ENCODE data around the gene KIF21A. TPM values are rescaled to one million over a fixed set of nuclear protein-coding genes. Genes with fewer than 3 reads are reported as not detected.

The KIF21A gene
- polyA plus RNA-seq, 1 of the 3 experiments (the other 2 are of a cell fraction) = 3.6 TPM

- TF ChIP-seq NRF1 (IDR thresholded peaks at IDR 0.05; ENCODE audit: low read depth, low read length) (no peak; the same call in 1 of the 2 replicates), RXRA (IDR thresholded peaks at IDR 0.05; ENCODE audit: borderline replicate concordance, low read depth) (peak; percentile 27; the same call in 1 of the 2 replicates), EZH2phosphoT487 (IDR thresholded peaks at IDR 0.05; ENCODE audit: borderline replicate concordance, low read depth) (no peak), ZBTB33 (IDR thresholded peaks at IDR 0.05; ENCODE audit: borderline replicate concordance, low read depth) (no peak), REST (IDR thresholded peaks at IDR 0.05; ENCODE audit: low read depth, low read length) (no peak), TEAD4 (IDR thresholded peaks at IDR 0.05; ENCODE audit: borderline replicate concordance, insufficient read depth) (no peak)
Observed at GRCh38 chr12:39443081-39443928, at the start of gene KIF21A (continued).

- peaks cover 6% of the 10 kb centered on the region for H3F3A ChIP-seq (replicated peaks; ENCODE audit: insufficient read depth)
- TF ChIP-seq JUND (IDR thresholded peaks at IDR 0.05) = no peak
- no peak for TF ChIP-seq GATA2 (CRISPR knock-in tag; IDR thresholded peaks at IDR 0.05)
- TF ChIP-seq GABPA (IDR thresholded peaks at IDR 0.05; ENCODE audit: low read depth) = no peak
- TF ChIP-seq POLR2AphosphoS5 (IDR thresholded peaks at IDR 0.05; ENCODE audit: low read depth, low read length) = no peak
- no peak for TF ChIP-seq CTCF (IDR thresholded peaks at IDR 0.05)
- no peaks in the 10 kb centered on the region for H3K9me3 ChIP-seq
- no peak overlapping the region for H3K27ac ChIP-seq (ENCODE audit: low read depth in 2 of 2, low read length in 1 of 2)
- no peak for DNase-seq
- no peak overlapping the region for H3K9ac ChIP-seq
- H3K4me3 ChIP-seq (ENCODE audit: low read depth in 2 of 2, low read length in 1 of 2) = no peak overlapping the region
- no peaks in the 10 kb centered on the region for H3K9me2 ChIP-seq
- H3K4me1 ChIP-seq (ENCODE audit: control insufficient read depth in 1 of 2, insufficient read depth in 2 of 2, low read depth in 1 of 2, low read length in 1 of 2) = no peaks in the 10 kb centered on the region
- H2AFZ ChIP-seq (ENCODE audit: low read depth) = peak overlapping the region; percentile 68; the same call in 1 of the 2 replicates
- no peak overlapping the region for H3K4me2 ChIP-seq
- no peaks in the 10 kb centered on the region for H3K79me2 ChIP-seq (ENCODE audit: insufficient read depth)
- ChIA-PET POLR2A (no interaction called here), CTCF (no interaction called here)
- H3K27me3 ChIP-seq (ENCODE audit: insufficient read depth) = no peaks in the 10 kb centered on the region
- WGBS (ENCODE audit: low lambda C conversion rate) = 40% methylated on average over 1 of the region's 1 CpG
- no peaks in the 10 kb centered on the region for H3K36me3 ChIP-seq (replicated peaks in 1 of 2; ENCODE audit: control insufficient read depth in 1 of 2, insufficient read depth in 2 of 2, low read length in 1 of 2)
- H4K20me1 ChIP-seq (ENCODE audit: insufficient read depth) = no peaks in the 10 kb centered on the region
Observed at GRCh38 chr12:39490500-39491282, 47.8 kb upstream of the KIF21A start.

All from SK-N-SH (cell line).